Tibial nerve (tissue), 3 donors: Measurements from ENCODE around the gene CEMIP2.

ENCODE experiments used
- POLR2A ChIP-seq, 2 donors: fragments of 450-650 bp; IDR thresholded peaks; one replicate each; pipeline ENCODE4 v1.6.1; 2017; ENCODE audit warnings: antibody characterized with exemption in 2 of 2, mild to moderate bottlenecking in 2 of 2, moderate library complexity in 2 of 2
- TF ChIP-seq, protein P1 (sequence below), 5 experiments: fragments of 200-600 bp in 3 of 5; fragments of 450-650 bp in 2 of 5; sonication (generic) in 3 of 5; IDR thresholded peaks; one replicate each; pipeline ENCODE4 v1.5.1; 2016 to 2019; ENCODE audit warnings: antibody characterized with exemption in 5 of 5, mild to moderate bottlenecking in 3 of 5, moderate library complexity in 2 of 5

- TF ChIP-seq, protein P1, sequence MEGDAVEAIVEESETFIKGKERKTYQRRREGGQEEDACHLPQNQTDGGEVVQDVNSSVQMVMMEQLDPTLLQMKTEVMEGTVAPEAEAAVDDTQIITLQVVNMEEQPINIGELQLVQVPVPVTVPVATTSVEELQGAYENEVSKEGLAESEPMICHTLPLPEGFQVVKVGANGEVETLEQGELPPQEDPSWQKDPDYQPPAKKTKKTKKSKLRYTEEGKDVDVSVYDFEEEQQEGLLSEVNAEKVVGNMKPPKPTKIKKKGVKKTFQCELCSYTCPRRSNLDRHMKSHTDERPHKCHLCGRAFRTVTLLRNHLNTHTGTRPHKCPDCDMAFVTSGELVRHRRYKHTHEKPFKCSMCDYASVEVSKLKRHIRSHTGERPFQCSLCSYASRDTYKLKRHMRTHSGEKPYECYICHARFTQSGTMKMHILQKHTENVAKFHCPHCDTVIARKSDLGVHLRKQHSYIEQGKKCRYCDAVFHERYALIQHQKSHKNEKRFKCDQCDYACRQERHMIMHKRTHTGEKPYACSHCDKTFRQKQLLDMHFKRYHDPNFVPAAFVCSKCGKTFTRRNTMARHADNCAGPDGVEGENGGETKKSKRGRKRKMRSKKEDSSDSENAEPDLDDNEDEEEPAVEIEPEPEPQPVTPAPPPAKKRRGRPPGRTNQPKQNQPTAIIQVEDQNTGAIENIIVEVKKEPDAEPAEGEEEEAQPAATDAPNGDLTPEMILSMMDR (IDR thresholded peaks at IDR 0.05), result no peak
- TF ChIP-seq POLR2A (IDR thresholded peaks at IDR 0.05), result no peak
Measured at GRCh38 chr9:71692337-71692736, 76.0 kb downstream of the CEMIP2 start.
